HUDEP-2 (cell line): Measurements from ENCODE around the gene MPV17L2.
"Not testable (repeated sequence)": the region's sequence is repeated elsewhere in the genome, so short reads cannot be mapped to it uniquely, and the experiment has no call there.

Experiments used
- DNase-seq, 76 experiments: peaks; one replicate each; lab custom pipeline; 2025; ENCODE audit not compliant: unreplicated experiment in 76 of 76; lab: John Stamatoyannopoulos, UW

Gene MPV17L2

DNA sequence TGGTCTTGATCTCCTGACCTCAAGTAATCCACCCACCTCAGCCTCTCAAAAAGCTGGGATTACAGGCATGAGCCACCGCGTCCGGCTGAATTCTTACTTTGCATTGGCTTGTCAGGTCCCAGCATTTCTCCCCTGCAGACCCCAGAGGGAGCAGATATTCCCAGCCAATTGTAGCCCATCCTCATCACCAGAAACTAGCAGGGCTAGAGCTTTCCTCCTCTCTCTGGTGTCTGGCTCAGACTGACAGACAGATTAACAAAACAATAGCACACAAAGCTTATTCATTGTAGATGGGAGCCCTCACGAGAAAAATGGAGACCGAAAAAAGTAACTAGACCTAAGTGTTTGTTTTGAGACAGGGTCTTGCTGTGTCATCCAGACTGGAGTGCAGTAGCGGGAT is 7.5 kb upstream of the MPV17L2 start:
- DNase-seq, result no peak

DNA sequence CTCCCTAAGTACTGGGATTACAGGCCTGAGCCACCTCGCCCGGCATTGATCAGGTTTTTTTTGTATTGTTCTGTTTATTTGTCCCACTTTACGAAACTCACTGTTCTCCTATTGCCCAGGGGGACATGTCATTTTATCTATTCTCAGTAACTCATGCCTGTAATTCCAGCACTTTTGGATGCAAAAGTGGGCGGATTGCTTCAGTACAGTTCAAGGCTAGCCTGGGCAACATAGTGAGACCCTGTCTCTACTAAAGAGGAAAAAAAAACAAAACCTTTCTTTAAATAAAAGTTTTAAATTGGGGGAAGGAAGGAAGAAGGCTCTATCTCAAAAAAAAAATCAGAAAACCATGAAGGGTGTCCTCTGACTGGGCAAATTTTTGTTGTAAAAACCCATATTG is 2.7 kb upstream of the MPV17L2 start:
- DNase-seq, result no peak

DNA sequence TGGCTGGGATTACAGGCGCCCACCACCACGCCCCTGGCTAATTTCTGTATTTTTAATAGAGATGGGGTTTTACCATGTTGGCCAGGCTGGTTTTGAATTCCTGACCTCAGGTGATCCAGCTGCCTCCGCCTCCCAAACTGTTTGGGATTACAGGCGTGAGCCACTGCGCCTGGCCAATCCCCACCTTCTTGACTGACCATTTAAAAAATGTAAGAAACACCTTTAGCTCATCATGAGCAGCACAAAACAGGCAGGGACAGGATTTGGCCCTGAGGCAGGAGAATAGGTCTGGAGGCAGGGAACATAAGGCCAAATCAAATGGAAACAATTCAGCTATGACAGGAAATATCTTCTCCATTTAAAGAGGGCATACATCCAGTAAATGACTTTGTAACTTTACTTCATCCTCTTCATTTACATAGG is 1.4 kb upstream of the MPV17L2 start:
- no peak for DNase-seq

DNA sequence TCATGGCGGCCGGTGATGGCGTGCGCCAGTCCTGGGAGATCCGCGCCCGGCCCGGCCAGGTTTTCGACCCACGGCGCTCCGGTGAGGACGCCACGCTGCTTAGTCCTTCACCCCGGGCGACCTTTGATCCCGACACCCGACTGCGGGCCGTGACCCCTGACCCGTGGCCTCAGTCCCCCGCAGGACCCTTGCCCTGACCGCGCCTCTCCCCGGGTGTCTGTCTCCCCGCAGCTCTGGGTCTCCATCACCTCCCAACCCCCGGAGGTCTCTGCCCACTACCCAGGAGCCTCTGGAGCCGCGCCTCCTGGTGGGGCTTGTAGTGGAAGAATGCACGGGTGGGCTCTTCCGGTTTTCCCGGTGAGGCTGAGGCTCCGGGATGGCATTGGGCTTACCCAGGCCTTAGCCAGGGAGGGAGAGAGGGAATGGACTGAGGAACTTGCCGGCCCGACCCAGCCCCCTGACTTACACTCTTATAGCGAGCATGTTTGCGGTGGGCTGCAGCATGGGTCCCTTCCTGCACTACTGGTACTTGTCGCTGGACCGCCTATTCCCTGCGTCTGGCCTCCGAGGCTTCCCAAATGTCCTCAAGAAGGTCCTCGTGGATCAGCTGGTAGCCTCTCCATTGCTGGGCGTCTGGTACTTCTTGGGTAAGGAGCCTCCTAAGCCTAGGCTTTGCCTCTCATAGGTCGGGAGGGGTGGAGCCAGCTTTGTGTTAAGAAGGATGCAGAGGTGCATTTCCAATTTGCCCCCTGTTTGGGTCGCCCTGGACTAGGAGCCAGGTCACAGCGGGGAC is 566 bp downstream of the MPV17L2 start:
- peak in 6 of 76 experiments; percentile 6 to 76 (median 17) for DNase-seq

DNA sequence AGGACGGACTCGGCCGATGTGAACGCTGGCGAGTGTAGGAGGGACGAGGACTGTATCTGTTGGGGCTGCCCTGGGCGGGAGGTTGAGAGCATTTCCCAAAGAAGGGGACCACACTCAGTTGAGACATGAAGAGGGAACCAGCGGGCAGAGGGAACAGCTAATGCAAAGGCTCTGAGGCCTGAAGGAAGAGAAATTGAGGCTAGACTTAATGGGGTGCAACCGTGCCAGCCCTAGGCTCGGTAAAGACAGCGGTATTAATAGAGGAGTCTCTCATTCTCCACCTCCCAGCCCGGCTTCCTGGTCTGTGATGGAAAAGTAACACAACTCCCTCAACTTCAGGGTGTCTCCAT is 1.1 kb downstream of the MPV17L2 start:
- no peak for DNase-seq

DNA sequence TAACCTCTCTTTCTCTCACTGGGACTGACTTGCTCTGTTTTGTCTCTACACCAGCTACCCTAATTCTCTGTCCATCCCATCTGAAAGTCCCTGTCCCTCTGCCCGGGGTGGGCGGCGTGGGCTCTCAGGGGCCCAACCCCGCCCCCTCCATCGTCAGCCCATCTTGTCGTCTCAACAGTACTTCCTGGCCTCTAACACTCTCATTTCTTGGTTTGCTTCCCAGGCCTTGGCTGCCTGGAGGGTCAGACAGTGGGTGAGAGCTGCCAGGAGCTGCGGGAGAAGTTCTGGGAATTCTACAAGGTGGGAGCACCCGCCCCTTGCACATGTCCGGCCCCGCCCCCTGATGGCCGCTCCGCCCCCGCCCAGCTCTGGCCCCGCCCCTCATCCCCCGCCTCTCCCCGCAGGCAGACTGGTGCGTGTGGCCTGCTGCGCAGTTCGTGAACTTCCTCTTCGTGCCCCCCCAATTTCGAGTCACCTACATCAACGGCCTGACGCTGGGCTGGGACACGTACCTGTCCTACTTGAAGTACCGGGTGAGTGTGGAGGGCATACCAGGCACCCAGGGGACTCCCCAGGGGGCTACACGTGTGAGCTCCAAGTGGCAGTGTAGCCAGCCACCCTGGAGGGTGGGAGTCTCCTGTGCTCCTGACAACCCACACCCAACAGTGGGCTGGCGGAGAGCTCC is 1.7 kb downstream of the MPV17L2 start:
- peak in 32 of 76 experiments; percentile 12 to 70 (median 30) for DNase-seq

DNA sequence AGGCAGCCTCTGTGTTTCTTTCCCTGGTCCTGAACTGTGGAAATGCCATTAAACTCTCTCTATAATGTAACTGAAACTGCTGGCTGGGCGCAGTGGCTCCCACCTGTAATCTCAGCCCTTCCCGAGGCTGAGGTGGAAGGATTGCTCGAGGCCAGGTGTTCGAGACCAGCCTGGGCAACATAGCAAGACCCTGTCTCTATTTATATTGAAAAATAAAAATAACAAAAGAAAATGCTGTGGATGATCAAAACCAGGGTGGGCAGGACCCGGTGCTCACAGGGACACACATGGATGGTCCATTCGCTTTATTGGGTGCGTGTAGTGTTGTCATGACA is 3.5 kb downstream of the MPV17L2 start:
- no peak for DNase-seq

DNA sequence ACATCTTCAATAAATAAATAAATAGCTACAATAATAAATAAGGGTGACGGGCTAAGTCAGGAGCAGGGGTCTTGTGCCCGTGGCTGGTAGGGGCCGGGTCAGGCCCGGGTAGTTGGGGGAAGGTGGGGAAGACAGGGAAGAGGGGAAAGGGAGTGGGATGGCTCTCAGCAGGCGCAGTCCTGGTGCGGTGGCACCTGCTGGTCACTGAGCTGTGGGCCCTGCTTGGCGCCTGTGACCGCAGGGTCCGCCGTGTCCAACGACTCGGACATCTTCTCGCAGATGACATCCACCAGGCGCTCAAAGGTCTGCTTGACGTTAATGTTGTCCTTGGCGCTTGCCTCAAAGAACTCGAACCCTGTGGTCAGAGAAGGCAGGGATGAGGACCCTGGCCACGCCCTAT is 4.3 kb downstream of the MPV17L2 start:
- no peak for DNase-seq

DNA sequence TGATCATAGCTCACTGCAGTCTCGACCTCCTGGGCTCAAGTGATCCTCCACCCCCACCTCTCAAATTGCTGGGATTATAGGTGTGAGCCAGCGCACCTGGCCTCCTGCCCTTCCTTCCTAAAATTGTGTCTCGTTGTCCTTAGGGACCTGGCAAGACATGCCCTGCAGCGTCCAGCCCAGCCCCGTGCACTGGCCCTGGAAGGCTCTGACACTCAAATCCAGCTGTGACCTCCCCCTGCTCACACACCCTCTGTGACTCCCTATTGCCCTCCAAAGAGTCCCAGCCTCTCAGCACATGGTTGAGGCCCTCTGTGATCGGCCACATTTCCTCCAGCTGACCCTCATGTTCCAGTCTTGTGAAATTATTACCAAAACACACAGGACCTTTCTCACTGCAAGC is 4.9 kb downstream of the MPV17L2 start:
- no peak for DNase-seq

DNA sequence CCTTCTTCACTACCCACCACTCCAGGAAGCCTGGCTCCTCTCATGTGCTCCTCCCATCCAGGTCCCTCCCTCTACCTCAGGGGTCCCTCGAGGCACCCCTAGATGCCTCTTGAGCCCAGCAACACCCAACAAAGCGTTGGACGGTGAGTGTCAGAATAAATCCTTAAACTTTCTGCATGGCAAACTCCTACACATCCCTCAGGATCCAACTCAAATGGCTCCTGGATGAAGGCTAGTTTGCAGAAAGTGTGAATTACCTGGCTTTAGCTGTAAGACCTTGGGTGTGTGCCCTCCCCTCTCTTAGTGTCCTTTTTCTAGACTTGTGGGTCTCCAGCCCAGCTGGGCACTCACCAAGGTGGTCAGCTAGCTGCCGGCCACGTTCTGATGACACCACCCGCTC is 5.4 kb downstream of the MPV17L2 start:
- DNase-seq, result no peak

DNA sequence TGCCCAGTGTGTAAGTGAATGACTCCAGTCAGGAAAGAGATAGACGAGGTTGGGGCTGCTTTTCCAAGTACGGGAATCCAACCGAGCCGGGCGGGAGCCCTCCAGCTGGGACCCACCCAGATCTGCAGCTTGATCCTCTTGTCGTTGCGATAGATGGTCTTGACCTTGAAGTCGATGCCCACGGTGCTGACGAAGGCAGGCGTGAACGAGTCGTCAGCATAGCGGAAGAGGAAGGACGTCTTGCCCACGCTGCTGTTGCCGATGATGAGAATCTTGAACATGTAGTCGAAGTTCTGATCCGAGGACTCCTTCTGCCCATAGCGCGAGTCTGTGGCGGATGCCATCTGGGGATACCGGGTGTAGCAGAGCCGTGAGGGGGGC is 9.4 kb downstream of the MPV17L2 start:
- no peak for DNase-seq

DNA sequence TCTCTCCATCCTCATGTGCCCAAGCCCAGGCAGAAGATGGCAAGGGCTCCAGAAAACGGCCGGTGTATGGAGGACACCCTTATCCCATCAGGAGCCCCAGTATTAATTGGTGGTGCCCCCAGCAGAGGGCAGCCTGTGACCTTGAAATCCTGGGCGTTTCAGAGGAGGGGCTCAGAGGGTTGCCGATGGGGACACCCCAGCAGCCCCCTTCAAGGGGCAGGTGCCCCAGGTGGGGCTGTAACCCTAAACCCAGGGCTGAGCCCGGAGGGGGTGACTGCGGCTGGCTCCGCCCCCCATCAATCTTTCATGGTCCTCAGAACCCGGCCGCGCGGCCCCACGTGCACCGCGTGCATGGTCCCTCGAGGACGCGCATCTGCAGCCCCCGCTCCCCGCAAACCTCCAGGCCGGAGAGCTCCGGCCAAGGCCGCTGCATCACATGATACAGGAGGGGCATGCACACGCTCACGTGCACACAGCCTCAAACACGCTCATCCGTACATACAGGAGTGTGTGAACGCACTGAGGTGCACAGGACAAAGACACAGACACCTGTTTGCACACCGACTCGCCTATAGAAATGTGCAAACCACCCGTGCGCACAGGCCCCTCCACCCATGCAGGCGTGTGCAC is 9.9 kb downstream of the MPV17L2 start:
- DNase-seq, result peak in 20 of 76 experiments; percentile 8 to 50 (median 28)

DNA sequence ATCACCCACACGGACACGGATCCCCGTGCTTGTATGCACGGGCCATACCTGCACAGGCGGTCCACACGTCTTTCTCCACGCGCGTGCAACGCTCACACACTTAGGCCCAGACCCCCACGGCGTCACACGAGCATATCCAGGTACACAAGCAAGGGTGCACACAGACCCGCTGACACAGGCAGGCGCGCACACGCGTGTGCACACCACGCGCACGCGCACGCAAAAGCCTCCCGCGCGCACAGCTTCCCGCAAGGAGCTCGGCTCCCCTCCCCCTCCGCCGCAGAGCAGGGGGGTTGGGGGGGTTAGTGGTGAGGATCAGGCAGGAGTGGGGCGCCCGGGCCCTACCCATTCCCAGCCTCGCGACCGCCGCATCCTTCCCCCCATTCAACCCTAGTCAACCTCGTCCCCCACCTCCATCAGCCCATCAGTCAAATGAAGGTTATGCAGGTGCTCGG is 10.4 kb downstream of the MPV17L2 start:
- DNase-seq, result peak in 12 of 76 experiments; percentile 22 to 59 (median 47)

DNA sequence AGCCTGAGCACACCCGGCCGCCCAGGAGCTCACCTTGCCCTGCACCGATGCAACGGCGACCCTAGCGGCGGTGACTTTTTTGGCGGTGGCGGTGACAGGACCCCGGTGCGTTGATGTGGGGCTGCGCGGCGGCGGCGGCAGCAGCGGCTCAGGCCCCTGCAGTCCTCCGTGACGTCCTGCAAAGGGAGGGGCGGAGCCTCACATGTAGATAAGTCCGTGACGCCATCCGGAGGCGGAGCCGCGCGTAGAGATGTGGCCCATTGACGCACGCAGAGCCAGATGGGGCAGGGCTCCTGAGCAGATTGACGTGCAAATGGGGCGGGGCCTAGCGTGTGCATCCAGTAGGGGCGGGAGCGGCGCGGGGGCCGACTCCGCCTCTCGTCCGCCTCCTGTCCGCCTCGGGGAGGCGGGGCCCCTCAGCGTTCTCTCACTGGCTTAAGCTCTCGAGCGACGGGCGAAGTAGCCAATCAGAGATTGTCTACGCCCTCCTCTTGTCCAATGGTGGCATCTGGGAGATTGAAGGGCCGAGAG is 10.9 kb downstream of the MPV17L2 start, which contains the start of gene RAB3A:
Gene RAB3A, minus strand, starts transcription at position 180 of the 531 bp plus-strand sequence. CDS start 1,302 bp downstream, outside the sequence.
- peak in 75 of 76 experiments; percentile 94 to 100 (median 100) for DNase-seq

DNA sequence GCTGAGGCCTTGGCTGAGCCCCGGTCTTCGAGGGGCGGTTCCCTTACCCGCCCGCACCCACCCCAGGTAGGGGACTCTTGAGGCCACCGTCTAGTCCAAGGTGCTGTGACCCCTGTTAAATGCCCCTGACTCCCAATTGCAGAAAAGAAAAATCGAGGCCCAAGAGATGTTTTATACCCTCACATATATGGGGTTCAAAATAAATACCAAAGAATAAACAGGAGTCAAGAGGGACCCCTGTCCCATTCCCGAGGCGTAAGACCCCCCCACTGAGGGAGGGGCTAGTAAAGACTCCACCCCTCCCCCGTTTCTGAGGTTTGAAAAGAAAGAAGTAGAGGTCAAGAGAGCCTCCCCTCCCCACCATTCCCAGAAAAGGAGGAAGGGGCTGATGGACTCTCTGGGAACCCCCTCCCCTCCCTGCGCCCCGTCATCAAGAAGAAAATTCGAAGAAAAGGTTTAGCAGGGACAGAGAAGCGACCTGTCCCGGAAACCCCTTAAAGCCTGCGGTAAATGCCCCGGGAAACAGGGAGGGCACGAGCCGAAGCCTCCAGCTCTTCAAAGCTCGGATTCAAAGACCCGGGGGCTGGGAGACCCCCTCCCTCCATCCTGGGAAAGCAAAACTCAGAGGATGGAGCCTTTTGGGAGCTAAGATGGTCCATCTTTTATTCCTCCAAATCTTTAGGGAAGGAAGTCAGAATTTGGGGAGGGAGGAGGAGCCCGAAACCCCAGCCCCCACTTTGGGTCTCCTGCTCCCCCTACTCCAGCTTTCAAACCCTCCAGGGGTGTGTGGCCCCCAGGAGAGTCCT is 11.6 kb downstream of the MPV17L2 start:
- peak in 8 of 76 experiments; percentile 47 to 65 (median 58) for DNase-seq

DNA sequence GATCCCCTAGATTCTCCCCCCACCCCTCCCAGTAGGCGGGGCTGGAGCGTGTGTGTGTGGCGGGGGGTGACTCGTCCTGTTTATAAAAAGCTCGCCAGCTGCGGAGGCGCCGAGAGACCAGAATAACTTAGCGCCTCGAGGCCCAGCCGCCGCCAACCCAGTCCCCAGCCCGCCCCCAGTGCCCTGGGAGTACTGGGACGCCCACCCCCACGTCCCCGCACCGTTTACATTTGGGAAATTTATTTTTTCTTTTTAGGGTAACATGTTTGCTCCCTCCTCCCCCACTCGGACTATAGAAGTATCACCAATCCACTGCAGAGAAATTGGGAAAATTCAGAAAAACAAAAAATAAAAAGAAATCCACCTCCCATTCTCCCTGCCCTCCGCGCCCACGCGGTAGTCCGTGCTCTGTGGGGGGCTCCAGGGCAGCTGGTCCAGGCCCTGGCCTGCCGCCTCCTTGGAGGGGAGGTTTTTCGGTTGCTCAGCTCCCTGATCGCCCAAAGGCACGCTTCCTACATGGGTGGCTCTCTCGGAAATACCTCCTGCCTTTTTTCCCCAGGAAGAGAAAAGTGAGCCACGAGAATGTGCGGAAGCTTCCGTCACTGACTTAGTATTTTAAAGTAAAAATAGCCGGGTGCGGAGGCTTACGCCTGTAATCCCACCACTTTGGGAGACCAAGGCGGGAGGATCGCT is 12.3 kb downstream of the MPV17L2 start:
- peak in 18 of 76 experiments; percentile 6 to 44 (median 24) for DNase-seq

DNA sequence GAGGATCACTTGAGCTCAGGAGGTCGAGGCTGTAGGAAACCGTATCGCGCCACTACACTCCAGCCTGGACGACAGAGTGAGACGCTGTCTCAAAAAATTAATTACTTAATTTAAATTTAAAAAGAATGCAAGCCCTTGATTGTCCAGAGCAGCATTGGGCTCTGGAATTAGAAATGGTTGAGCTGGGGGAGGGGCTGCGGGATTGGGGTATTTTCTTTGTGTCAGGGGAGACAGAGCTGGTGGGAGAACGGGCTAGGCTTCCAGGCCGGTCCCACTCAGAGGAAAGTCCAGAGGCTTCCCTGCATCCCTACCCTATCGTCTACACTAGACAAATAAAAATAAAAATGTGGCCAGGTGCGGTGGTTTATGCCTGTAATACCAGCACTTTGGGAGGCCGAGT is 13.0 kb downstream of the MPV17L2 start:
- no peak for DNase-seq

DNA sequence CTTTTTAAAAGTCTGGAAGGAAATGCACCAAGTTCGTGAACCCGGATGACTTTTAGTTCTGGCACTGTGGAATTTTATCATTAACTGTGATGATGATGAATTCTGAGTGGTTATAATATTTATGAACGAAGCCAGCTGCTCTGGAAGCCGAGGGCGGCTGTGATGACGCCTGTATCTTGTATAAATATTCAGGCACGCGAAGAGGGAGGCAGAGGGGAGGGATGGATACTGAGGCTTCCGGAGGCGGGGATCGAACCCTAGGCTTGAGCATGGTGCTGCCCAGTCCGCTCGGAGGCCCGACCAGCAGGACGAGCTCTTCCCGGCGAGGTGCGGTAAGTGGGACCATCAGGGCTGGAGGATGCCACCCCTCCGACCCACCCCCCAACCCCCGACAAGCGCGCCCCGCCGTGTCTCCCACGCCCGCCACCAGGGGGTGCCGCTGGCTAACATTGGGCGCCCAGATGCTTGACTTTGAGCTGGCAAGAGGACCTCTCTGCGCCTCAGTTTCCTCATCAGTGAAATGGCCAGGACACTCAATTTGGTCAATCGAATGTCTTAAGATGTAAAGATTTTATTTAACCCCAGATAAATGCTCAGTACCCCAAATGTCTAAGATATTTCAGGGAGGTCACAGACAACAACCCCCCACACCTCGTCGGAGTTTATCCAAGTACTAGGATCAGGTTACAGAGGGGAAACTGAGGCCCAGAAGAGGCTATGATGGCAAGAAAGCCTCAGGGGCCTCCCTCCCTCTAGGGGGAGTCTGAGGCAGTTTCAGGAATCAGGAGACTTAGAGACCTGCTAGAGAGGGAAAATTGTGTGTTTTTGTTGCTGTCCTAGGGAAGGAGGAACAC is 15.3 kb downstream of the MPV17L2 start:
- peak in 28 of 76 experiments; percentile 13 to 45 (median 32) for DNase-seq

DNA sequence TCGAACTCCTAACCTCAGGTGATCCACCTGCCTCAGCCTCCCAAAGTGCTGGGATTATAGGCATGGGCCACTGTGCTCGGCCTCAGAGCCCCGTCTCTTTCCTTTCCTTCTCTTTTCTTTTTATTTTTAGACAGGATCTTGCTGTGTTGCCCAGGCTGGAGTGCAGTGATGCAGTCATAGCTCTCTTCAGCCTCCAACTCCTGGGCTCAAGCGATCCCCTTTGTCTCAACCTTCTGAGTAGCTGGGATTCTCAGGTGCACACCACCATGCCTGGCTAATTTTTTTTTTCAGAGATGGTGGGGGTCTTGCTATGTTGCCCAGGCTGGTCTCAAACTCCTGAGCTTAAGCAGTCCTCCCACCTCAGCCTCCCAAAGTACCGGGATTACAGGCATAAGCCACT is 16.9 kb downstream of the MPV17L2 start:
- not testable (repeated sequence) for DNase-seq
